Sigmoid colon (tissue), 3 donors: ENCODE data around the gene ARHGAP9.

ENCODE experiments used
- CTCF ChIP-seq, 4 experiments: fragments of 450-650 bp in 3 of 4; fragments of 200-600 bp in 1 of 4; IDR thresholded peaks; one replicate each; pipeline ENCODE4 v1.5.1; 2016 to 2019; ENCODE audit warnings: antibody characterized with exemption in 4 of 4, mild to moderate bottlenecking in 3 of 4, moderate library complexity in 2 of 4
- POLR2A ChIP-seq, 2 donors: fragments of 450-650 bp; IDR thresholded peaks; one replicate each; pipeline ENCODE4 v1.6.1; 2016; ENCODE audit warnings: antibody characterized with exemption in 2 of 2, mild to moderate bottlenecking in 2 of 2, moderate library complexity in 2 of 2

GRCh38 chr12:57511161-57511560 is 31.5 kb upstream of the ARHGAP9 start:
- TF ChIP-seq POLR2A (IDR thresholded peaks at IDR 0.05): no peak
- no peak for TF ChIP-seq CTCF (IDR thresholded peaks at IDR 0.05)
